HEK293 (cell line): ENCODE data around the gene SLC24A5.

Experiments
- CTCF ChIA-PET: fragments of 350-600 bp; formaldehyde crosslinking; extraction: SDS; loops from one replicate; lab custom pipeline; 2021; ENCODE audit warnings: antibody characterized with exemption; lab: Yijun Ruan, JAX
- POLR2A ChIA-PET: fragments of 300-600 bp; formaldehyde crosslinking; extraction: SDS; loops from one replicate; lab custom pipeline; 2020; ENCODE audit warnings: antibody characterized with exemption, inconsistent platforms; lab: Yijun Ruan, JAX
- H3K27ac ChIP-seq: fragments of 200-500 bp; sonication (Bioruptor generic); 2 replicates; pipeline ENCODE4 v1.5.1; 2014; ENCODE audit warnings: low read depth, low read length, control low read depth, inconsistent platforms; ENCODE audit errors: extremely low read depth
- H3K36me3 ChIP-seq, 2 experiments: fragments of 200-500 bp in 1 of 2; sonication (Bioruptor generic) in 1 of 2; 1 replicate in 1 of 2; 2 replicates in 1 of 2; pipeline ENCODE4 v1.5.1; 2014 to 2017; ENCODE audit warnings: inconsistent platforms in 2 of 2, low read length in 2 of 2; ENCODE audit not compliant: control insufficient read depth in 2 of 2, insufficient read depth in 1 of 2
- H3K4me1 ChIP-seq: fragments of 200-500 bp; sonication (Bioruptor generic); 2 replicates; pipeline ENCODE4 v1.5.1; 2014; ENCODE audit warnings: mild to moderate bottlenecking, low read length, inconsistent platforms; ENCODE audit not compliant: control insufficient read depth, insufficient read depth
- H3K4me3 ChIP-seq: 2 replicates; pipeline ENCODE4 v1.5.1; 2011; ENCODE audit warnings: low read depth, mild to moderate bottlenecking, control low read depth, low read length, moderate library complexity
- H3K9me3 ChIP-seq: fragments of 200-500 bp; sonication (Bioruptor generic); 2 replicates; pipeline ENCODE4 v1.5.1; 2014; ENCODE audit warnings: low read depth, low read length, inconsistent platforms; ENCODE audit not compliant: control insufficient read depth, insufficient read depth
- ATF2 ChIP-seq: fragments of 450-650 bp; formaldehyde crosslinking; IDR thresholded peaks from 2 replicates; pipeline ENCODE4 v1.5.1; 2016; ENCODE audit warnings: missing biosample characterization, missing genetic modification characterization, low read depth
- KLF8 ChIP-seq: fragments of 450-650 bp; formaldehyde crosslinking; IDR thresholded peaks from 2 replicates; pipeline ENCODE4 v1.5.1; 2016; ENCODE audit warnings: missing biosample characterization, missing genetic modification characterization
- REST ChIP-seq: fragments of 450-650 bp; formaldehyde crosslinking; IDR thresholded peaks from 2 replicates; pipeline ENCODE4 v1.5.1; 2016; ENCODE audit warnings: missing biosample characterization, missing genetic modification characterization
- WT1 ChIP-seq: fragments of 450-650 bp; formaldehyde crosslinking; IDR thresholded peaks from 2 replicates; pipeline ENCODE4 v1.5.1; 2016; ENCODE audit warnings: missing biosample characterization, missing genetic modification characterization
- ZBTB6 ChIP-seq: fragments of 450-650 bp; formaldehyde crosslinking; IDR thresholded peaks from 2 replicates; pipeline ENCODE4 v1.5.1; 2017; ENCODE audit warnings: missing biosample characterization, missing genetic modification characterization
- ZFP69B ChIP-seq: fragments of 450-650 bp; formaldehyde crosslinking; IDR thresholded peaks from 2 replicates; pipeline ENCODE4 v1.5.1; 2016; ENCODE audit warnings: missing biosample characterization, missing genetic modification characterization
- ZNF211 ChIP-seq: fragments of 450-650 bp; formaldehyde crosslinking; IDR thresholded peaks from 2 replicates; pipeline ENCODE4 v1.5.1; 2016; ENCODE audit warnings: low read depth, missing biosample characterization, missing genetic modification characterization
- ZNF23 ChIP-seq: fragments of 450-650 bp; formaldehyde crosslinking; IDR thresholded peaks from 2 replicates; pipeline ENCODE4 v1.5.1; 2016; ENCODE audit warnings: missing biosample characterization, missing genetic modification characterization, borderline replicate concordance
- ZNF335 ChIP-seq: fragments of 450-650 bp; formaldehyde crosslinking; conservative IDR thresholded peaks from 2 replicates; pipeline ENCODE4 v1.5.1; 2016; ENCODE audit warnings: missing biosample characterization, missing genetic modification characterization
- ZNF488 ChIP-seq: fragments of 450-650 bp; formaldehyde crosslinking; IDR thresholded peaks from 2 replicates; pipeline ENCODE4 v1.5.1; 2016; ENCODE audit warnings: missing biosample characterization, missing genetic modification characterization
- ZNF501 ChIP-seq: fragments of 450-650 bp; formaldehyde crosslinking; IDR thresholded peaks from 2 replicates; pipeline ENCODE4 v1.5.1; 2016; ENCODE audit warnings: missing biosample characterization, missing genetic modification characterization
- ZNF596 ChIP-seq: fragments of 450-650 bp; IDR thresholded peaks from 2 replicates; pipeline ENCODE4 v1.5.0; 2018; ENCODE audit warnings: missing biosample characterization, mild to moderate bottlenecking, missing genetic modification characterization, moderate library complexity
- ZNF600 ChIP-seq: fragments of 450-650 bp; formaldehyde crosslinking; IDR thresholded peaks from 2 replicates; pipeline ENCODE4 v1.5.1; 2016; ENCODE audit warnings: missing biosample characterization, missing genetic modification characterization
- ZNF629 ChIP-seq: fragments of 450-650 bp; formaldehyde crosslinking; IDR thresholded peaks from 2 replicates; pipeline ENCODE4 v1.5.1; 2017; ENCODE audit warnings: missing biosample characterization, missing genetic modification characterization
- ZNF692 ChIP-seq: fragments of 450-650 bp; formaldehyde crosslinking; IDR thresholded peaks from 2 replicates; pipeline ENCODE4 v1.5.1; 2016; ENCODE audit warnings: missing biosample characterization, missing genetic modification characterization
- ZNF792 ChIP-seq: fragments of 450-650 bp; formaldehyde crosslinking; IDR thresholded peaks from 2 replicates; pipeline ENCODE4 v1.5.1; 2016; ENCODE audit warnings: missing biosample characterization, missing genetic modification characterization
- ZNF830 ChIP-seq: fragments of 450-650 bp; IDR thresholded peaks from 2 replicates; pipeline ENCODE4 v1.5.0; 2018; ENCODE audit warnings: missing biosample characterization, missing genetic modification characterization, low read depth, mild to moderate bottlenecking, moderate library complexity

The SLC24A5 gene

GRCh38 chr15:48176112-48176511 lies 55.3 kb downstream of the SLC24A5 start:
- H3K4me3 ChIP-seq, result no peak overlapping the region
- TF ChIP-seq KLF8 (no peak), ZNF501 (tag by site-specific recombination) (no peak), ZNF692 (tag by site-specific recombination) (no peak)
- TF ChIP-seq, all 188 proteins: peak for 0
- no peaks in the 10 kb centered on the region for H3K36me3 ChIP-seq
- ChIA-PET CTCF (no interaction called here), POLR2A (no interaction called here)
- H3K9me3 ChIP-seq, result no peaks in the 10 kb centered on the region; the same call in 1 of the 2 replicates
- H3K27ac ChIP-seq, result no peak overlapping the region
- H3K4me1 ChIP-seq, result no peaks in the 10 kb centered on the region

GRCh38 chr15:48176957-48177356 lies 56.2 kb downstream of the SLC24A5 start:
- H3K4me1 ChIP-seq, result no peaks in the 10 kb centered on the region
- no peak overlapping the region for H3K27ac ChIP-seq
- no peaks in the 10 kb centered on the region; the same call in 1 of the 2 replicates for H3K9me3 ChIP-seq
- CTCF ChIA-PET, result interaction anchor here (0.6 kb wide), 1 partner anchor 376 kb away, joined by 4 read pairs; no protein-coding TSS in a partner anchor
- no peaks in the 10 kb centered on the region for H3K36me3 ChIP-seq
- POLR2A ChIA-PET, result no interaction called here
- peak overlapping the region; percentile 60 for H3K4me3 ChIP-seq
- TF ChIP-seq ZBTB6 (tag by site-specific recombination), result no peak
- no peak for TF ChIP-seq ZNF600
- TF ChIP-seq ZNF488 (tag by site-specific recombination), result no peak
- no peak for TF ChIP-seq ZNF596
- TF ChIP-seq ZNF830 (tag by site-specific recombination), result no peak
- TF ChIP-seq REST, result no peak

- TF ChIP-seq ZNF692 (tag by site-specific recombination) (peak; percentile 48; the same call in 1 of the 2 replicates), WT1 (tag by site-specific recombination) (peak; percentile 37; the same call in 1 of the 2 replicates), ATF2 (tag by site-specific recombination) (peak; percentile 95), ZNF23 (tag by site-specific recombination) (no peak), ZFP69B (tag by site-specific recombination) (peak; percentile 64), ZNF335 (peak; percentile 41), ZNF211 (tag by site-specific recombination) (no peak), ZNF629 (tag by site-specific recombination) (0 out of 2 replicates have a peak, but pooled peaks have one; percentile 26), ZNF792 (tag by site-specific recombination) (no peak)
- Histone ChIP-seq H3K4me3 (peak overlapping the region; percentile 60), H3K9me3 (no peaks in the 10 kb centered on the region; the same call in 1 of the 2 replicates), H3K27ac (peak overlapping the region; percentile 90), H3K4me1 (no peaks in the 10 kb centered on the region), H3K36me3 (no peaks in the 10 kb centered on the region)
- ChIA-PET CTCF (interaction anchor here (0.6 kb wide), 1 partner anchor 375 kb away, joined by 4 read pairs; no protein-coding TSS in a partner anchor), POLR2A (no interaction called here)
Measured at GRCh38 chr15:48177383-48177765, 56.6 kb downstream of the SLC24A5 start.
